ENCODE measurements around the gene PALS1.

GRCh38 chr14:67240978-67241410 is 241 bp upstream of the PALS1 start:
- TF ChIP-seq CTCF (IDR thresholded peaks at IDR 0.05; ENCODE audit: low read length) (no peak), EZH2 (optimal IDR thresholded peaks at IDR 0.05; ENCODE audit: low read depth, low read length) (no peak)
